ENCODE results near the gene CPNE7. TPM values are rescaled to one million over a fixed set of nuclear protein-coding genes. Genes with fewer than 3 reads are reported as not detected.
"Not testable (repeated sequence)": the region's sequence is repeated elsewhere in the genome, so short reads cannot be mapped to it uniquely, and the experiment has no call there.

The CPNE7 gene
- total RNA-seq, 1 experiment from 2014 or later: 5.1 TPM

DNA sequence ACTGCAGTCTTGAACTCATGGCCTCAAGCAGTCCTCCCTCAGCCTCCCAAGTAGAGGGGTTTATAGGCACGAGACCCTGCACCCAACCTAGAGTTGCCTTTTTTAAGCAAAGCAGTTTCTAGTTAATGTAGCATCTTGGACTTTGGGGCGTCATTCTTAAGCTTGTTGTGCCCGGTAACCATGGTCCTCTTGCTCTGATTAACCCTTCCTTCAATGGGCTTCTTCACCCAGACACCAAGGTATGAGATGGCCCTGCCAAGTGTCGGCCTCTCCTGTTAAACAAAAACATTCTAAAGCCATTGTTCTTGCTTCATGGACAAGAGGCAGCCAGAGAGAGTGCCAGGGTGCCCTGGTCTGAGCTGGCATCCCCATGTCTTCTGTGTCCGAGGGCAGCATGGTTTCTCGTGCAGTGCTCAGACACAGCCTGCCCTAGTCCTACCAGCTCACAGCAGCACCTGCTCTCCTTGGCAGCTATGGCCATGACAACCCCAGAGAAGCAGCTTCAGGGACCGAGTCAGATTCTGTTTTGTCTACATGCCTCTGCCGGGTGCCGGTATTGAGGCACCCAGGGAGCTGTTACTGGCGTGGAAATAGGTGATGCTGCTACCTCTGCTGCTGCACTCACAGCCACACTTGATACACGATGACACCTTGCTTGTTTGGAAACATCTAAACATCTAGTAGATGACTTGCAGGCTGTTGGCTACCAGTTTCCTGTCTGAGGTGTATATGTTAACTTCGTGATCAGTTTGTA lies 11.7 kb upstream of the CPNE7 start:
- in situ Hi-C loops (cut with HindIII; ENCODE audit: low sequenced_read_pairs): no loop called here
- peak; percentile 23 for DNase-seq (ENCODE audit: low spot score)

DNA sequence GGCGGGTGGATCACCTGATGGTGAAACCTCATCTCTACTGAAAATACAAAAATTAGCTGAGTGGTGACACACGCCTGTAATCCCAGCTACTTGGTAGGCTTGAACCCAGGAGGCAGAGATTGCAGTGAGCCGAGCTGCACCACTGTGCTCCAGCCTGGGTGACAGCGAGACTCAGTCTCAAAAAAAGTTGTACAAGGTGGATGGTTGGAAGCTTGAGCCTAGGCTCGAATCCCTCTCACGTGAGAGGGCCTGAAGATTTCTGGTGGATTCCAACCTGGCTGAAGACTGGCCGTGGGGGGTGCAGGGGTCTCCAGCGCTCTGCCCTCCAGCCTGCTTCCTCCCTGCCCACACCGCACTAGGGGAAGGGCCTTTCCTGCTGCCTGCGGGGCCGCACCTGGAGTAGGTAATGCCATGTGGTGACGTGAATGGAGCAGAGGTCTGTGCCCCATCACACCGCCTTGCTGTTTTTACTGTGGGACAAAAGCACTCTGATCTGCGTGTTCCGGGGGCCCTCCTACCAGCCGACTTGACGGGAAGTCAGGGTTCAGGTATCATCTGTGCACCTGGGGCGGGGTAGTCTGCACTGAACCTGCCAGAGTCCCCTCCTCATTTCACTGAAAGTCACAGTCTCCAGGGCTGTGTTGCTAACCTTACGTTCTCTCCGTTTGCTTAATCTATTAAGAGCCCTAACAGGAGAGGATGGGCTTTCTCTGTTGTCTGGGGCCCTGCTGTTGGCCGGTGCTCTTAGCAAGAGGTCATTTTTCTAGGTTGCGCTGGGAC lies 10.9 kb upstream of the CPNE7 start:
- DNase-seq (ENCODE audit: low spot score): peak; percentile 27
- in situ Hi-C loops (cut with HindIII; ENCODE audit: low sequenced_read_pairs): no loop called here

DNA sequence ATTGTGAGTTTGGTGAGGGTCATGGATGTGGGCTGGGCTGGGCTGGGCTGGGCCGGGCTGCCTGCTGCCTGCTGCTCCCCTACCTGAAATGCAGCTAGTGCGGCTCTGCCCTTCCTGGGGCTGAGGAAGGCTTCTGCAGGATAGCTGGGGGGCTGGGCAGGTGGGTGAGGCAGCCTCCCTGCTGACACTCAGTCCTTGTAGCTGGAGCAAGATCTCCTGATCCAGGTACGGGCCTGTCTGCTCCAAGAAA lies 10.4 kb upstream of the CPNE7 start:
- peak; percentile 51 for DNase-seq (ENCODE audit: low spot score)
- in situ Hi-C loops (cut with HindIII; ENCODE audit: low sequenced_read_pairs): no loop called here

- in situ Hi-C loops (cut with HindIII; ENCODE audit: low sequenced_read_pairs): no loop called here
- DNase-seq (ENCODE audit: low spot score): peak; percentile 46
These were observed 9.8 kb upstream of the CPNE7 start for GRCh38 chr16:89565506-89566372.

GRCh38 chr16:89567656-89568594 lies 7.6 kb upstream of the CPNE7 start:
- DNase-seq (ENCODE audit: low spot score): no peak
- in situ Hi-C loops (cut with HindIII; ENCODE audit: low sequenced_read_pairs): no loop called here

- DNase-seq (ENCODE audit: low spot score): no peak
- in situ Hi-C loops (cut with HindIII; ENCODE audit: low sequenced_read_pairs): no loop called here
These were observed 5.8 kb upstream of the CPNE7 start for GRCh38 chr16:89569506-89570341.

DNA sequence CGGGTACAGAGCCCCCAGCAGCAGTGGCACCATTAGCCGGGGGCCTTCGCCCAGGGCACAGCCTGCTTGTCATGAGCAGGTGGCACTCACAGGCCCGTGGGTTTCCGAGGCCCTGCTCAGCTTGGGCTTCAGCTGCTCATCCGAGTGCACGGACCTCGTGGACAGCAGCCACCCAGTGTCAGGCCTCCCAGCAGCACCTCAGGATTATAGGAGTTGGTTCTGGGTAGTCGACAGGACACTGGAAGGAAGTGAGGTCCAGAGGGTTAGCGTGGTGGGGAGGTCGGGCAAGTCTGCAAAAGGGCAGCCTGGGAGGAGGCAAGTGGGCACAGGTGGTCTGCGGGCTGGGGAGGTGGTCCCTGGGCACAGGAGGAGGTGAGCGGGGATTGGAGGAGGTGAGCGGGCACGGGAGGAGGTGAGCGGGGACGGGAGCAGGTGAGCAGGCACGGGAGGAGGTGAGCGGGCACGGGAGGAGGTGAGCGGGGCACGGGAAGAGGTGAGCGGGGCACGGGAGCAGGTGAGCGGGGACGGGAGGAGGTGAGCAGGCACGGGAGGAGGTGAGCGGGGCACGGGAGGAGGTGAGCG lies 5.1 kb upstream of the CPNE7 start:
- in situ Hi-C loops (cut with HindIII; ENCODE audit: low sequenced_read_pairs): no loop called here
- no peak for DNase-seq (ENCODE audit: low spot score)

GRCh38 chr16:89570983-89571598 lies 4.5 kb upstream of the CPNE7 start:
- in situ Hi-C loops (cut with HindIII; ENCODE audit: low sequenced_read_pairs); DNase-seq (ENCODE audit: low spot score): not testable (repeated sequence)

- in situ Hi-C loops (cut with HindIII; ENCODE audit: low sequenced_read_pairs): no loop called here
These were observed 3.9 kb upstream of the CPNE7 start for GRCh38 chr16:89571636-89572035.

DNA sequence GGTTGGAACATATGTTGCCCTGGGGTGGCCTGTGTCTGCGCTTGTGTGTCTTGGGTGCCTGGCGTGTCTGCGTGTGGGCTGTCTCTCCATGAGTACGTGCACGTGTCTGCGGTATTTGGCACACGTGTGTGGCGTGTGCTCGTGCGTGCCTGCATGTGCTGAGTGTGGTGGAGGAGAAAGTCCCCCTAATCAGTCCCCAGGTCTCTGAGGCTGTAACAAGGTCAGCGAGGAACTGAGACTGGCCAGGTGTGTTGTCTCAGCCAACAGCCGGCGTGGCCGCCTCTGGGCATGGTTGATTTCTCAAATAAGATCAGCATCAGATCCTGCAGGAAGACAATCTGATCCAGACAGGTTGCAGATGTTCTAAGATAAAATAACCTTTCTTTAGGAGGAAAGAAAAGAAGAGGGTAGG lies 3.5 kb upstream of the CPNE7 start:
- no peak for DNase-seq (ENCODE audit: low spot score)
- in situ Hi-C loops (cut with HindIII; ENCODE audit: low sequenced_read_pairs): no loop called here

More at GRCh38 chr16:89571636-89572035, 3.9 kb upstream of the CPNE7 start:
- DNase-seq (ENCODE audit: low spot score): no peak

- in situ Hi-C loops (cut with HindIII; ENCODE audit: low sequenced_read_pairs): no loop called here
These were observed 2.9 kb upstream of the CPNE7 start for GRCh38 chr16:89572485-89573205.

DNA sequence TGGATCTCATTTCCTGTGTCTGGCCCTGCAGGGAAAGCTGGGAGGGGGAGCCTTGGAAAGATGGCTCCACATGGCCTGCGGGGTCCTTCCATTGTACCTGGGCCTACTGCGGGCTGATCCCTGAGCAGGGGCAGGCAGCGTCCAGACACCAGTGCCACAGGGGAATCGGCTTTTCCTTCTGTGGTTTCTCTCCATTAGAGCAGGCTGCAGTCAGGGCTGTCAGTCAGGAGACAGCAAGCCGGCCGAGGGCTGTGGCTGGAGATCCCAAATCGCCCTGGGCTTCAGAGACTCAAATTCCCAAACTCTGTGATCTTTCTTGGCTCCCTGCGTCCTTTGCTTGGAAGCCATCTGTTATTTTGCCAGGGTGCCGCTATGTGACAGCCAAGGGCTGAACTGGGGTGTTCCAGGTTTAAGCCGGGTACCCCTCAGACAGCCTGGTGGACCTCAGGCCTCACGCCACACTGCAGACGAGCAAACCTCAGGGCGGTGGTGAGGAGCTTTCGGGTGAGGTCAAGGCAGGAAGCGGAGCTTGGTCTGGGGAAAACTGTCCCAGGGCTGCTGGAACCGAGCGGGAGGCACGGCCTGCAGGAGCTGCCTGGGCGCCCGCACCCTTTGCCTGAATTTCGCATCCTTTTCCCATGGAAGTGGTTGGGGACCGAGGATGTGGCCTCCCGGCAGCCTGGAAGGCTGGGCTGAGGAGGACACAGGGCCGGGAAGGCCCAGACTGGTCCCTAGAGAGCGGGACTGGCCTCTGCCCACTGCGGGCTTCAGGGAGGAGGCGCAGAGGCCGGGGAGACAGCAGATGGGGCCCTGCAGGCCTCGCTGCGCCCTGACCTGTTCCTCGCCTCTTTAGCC lies 1.5 kb upstream of the CPNE7 start:
- in situ Hi-C loops (cut with HindIII; ENCODE audit: low sequenced_read_pairs): no loop called here
- no peak for DNase-seq (ENCODE audit: low spot score)

More at GRCh38 chr16:89572485-89573205, 2.9 kb upstream of the CPNE7 start:
- no peak for DNase-seq (ENCODE audit: low spot score)

GRCh38 chr16:89574681-89575246 lies 794 bp upstream of the CPNE7 start:
- in situ Hi-C loops (cut with HindIII; ENCODE audit: low sequenced_read_pairs): no loop called here
- no peak for DNase-seq (ENCODE audit: low spot score)

GRCh38 chr16:89576153-89577054 lies 846 bp downstream of the CPNE7 start:
- DNase-seq (ENCODE audit: low spot score): no peak
- in situ Hi-C loops (cut with HindIII; ENCODE audit: low sequenced_read_pairs): no loop called here

Measured in G401 (cell line).